ENCODE results near the gene GNAI2. TPM values are rescaled to one million over a fixed set of nuclear protein-coding genes. Genes with fewer than 3 reads are reported as not detected.
A peak's percentile ranks its signal among the peaks of the same experiment; 100 is the strongest.

GNAI2 gene
- total RNA-seq, 3 donors from 2014 or later, result 47.0 to 190 (median 96.4) TPM

- intact Hi-C loops (cut with DNase I, micrococcal nuclease), result no loop called here
- Histone ChIP-seq H3K4me1 (ENCODE audit: low read depth) (peaks cover 27% of the 10 kb centered on the region), H3K9me3 (no peaks in the 10 kb centered on the region), H3K36me3 (ENCODE audit: low read depth) (peaks cover 6% of the 10 kb centered on the region), H3K4me3 (no peak overlapping the region)
- ATAC-seq, result no peak
- no peak for TF ChIP-seq CTCF (IDR thresholded peaks at IDR 0.05)
- no peak for DNase-seq
These were observed 59.8 kb downstream of the GNAI2 start for GRCh38 chr3:50295553-50296431.

- Histone ChIP-seq H3K9me3 (no peaks in the 10 kb centered on the region), H3K4me3 (no peak overlapping the region), H3K36me3 (ENCODE audit: low read depth) (peaks cover 6% of the 10 kb centered on the region), H3K4me1 (ENCODE audit: low read depth) (peaks cover 19% of the 10 kb centered on the region)
- no peak for ATAC-seq
- peak in 2 of 3 donors; percentile 39 to 60 for DNase-seq
- no peak for TF ChIP-seq CTCF (IDR thresholded peaks at IDR 0.05)
- intact Hi-C loops (cut with DNase I, micrococcal nuclease), result no loop called here
These were observed 60.8 kb downstream of the GNAI2 start for GRCh38 chr3:50296721-50297383.

GRCh38 chr3:50297384-50297775 is 61.4 kb downstream of the GNAI2 start:
- peak; percentile 37 to 61 (median 40) for DNase-seq
- Histone ChIP-seq H3K9me3 (no peaks in the 10 kb centered on the region), H3K4me1 (ENCODE audit: low read depth) (peaks cover 19% of the 10 kb centered on the region), H3K36me3 (ENCODE audit: low read depth) (peaks cover 6% of the 10 kb centered on the region), H3K4me3 (no peak overlapping the region)
- intact Hi-C loops (cut with DNase I, micrococcal nuclease), result no loop called here
- no peak for TF ChIP-seq CTCF (IDR thresholded peaks at IDR 0.05)
- ATAC-seq, result no peak

GRCh38 chr3:50297896-50298725 is 62.1 kb downstream of the GNAI2 start:
- Histone ChIP-seq H3K4me1 (ENCODE audit: low read depth) (peaks cover 14% of the 10 kb centered on the region), H3K4me3 (no peak overlapping the region), H3K36me3 (ENCODE audit: low read depth) (peaks cover 6% of the 10 kb centered on the region), H3K9me3 (no peaks in the 10 kb centered on the region)
- ATAC-seq (no peak), DNase-seq (peak in 1 of 3 donors; percentile 55)
- intact Hi-C loops (cut with DNase I, micrococcal nuclease), result no loop called here
- no peak for TF ChIP-seq CTCF (IDR thresholded peaks at IDR 0.05)

- DNase-seq, result peak; percentile 99 to 100 (median 100)
- ATAC-seq, result peak; percentile 86
- H3K9me3 ChIP-seq, result no peaks in the 10 kb centered on the region
- TF ChIP-seq CTCF (IDR thresholded peaks at IDR 0.05), result peak; percentile 33
- peak within 1 kb of the TSS; percentile 20 for H3K4me3 ChIP-seq
- intact Hi-C loops (cut with DNase I, micrococcal nuclease), result no loop called here
- peaks cover 14% of the 10 kb centered on the region for H3K4me1 ChIP-seq (ENCODE audit: low read depth)
- peaks cover 6% of the 10 kb centered on the region for H3K36me3 ChIP-seq (ENCODE audit: low read depth)
These were observed 63.0 kb downstream of the GNAI2 start, which contains the start of the genes HYAL3 and NAA80 for GRCh38 chr3:50298836-50299637. TSS of gene HYAL3 (minus strand) at chr3:50299405. CDS start at chr3:50295602, 3,803 bp downstream. TSS of gene NAA80 (minus strand) at chr3:50299405. CDS start at chr3:50297463, 1,942 bp downstream.
